Trophoblast cell (in vitro differentiated cells and primary cell): ENCODE results near the gene AGAP9.
"Not testable (repeated sequence)": the region's sequence is repeated elsewhere in the genome, so short reads cannot be mapped to it uniquely, and the experiment has no call there.

Experiments
- DNase-seq, 2 donors: peaks; one replicate each; pipeline ENCODE4 v3.0.0-alpha.2; 2016
- H2AFZ ChIP-seq: 2 replicates; pipeline ENCODE4 v1.6.1; 2013; ENCODE audit warnings: low read length, moderate library complexity, mild to moderate bottlenecking; ENCODE audit not compliant: insufficient read depth, poor library complexity
- H2AK5ac ChIP-seq: 2 replicates; pipeline ENCODE4 v1.6.1; 2013; ENCODE audit warnings: mild to moderate bottlenecking, low read length
- H2BK120ac ChIP-seq: 2 replicates; pipeline ENCODE4 v1.6.1; 2013; ENCODE audit warnings: low read length, mild to moderate bottlenecking, moderate library complexity; ENCODE audit not compliant: insufficient read depth, poor library complexity
- H2BK12ac ChIP-seq: 2 replicates; pipeline ENCODE4 v1.6.1; 2013; ENCODE audit warnings: mild to moderate bottlenecking, low read length, moderate library complexity
- H2BK5ac ChIP-seq: 2 replicates; pipeline ENCODE4 v1.6.1; 2013; ENCODE audit warnings: low read length, low read depth, moderate library complexity, mild to moderate bottlenecking; ENCODE audit not compliant: poor library complexity
- H3K14ac ChIP-seq: 2 replicates; pipeline ENCODE4 v1.6.1; 2013; ENCODE audit warnings: mild to moderate bottlenecking, low read length
- H3K18ac ChIP-seq: 2 replicates; pipeline ENCODE4 v1.6.1; 2013; ENCODE audit warnings: mild to moderate bottlenecking, low read length
- H3K23ac ChIP-seq: 2 replicates; pipeline ENCODE4 v1.6.1; 2013; ENCODE audit warnings: low read length
- H3K27ac ChIP-seq: 2 replicates; pipeline ENCODE4 v1.5.1; 2013; ENCODE audit warnings: low read depth, mild to moderate bottlenecking, inconsistent platforms, low read length, moderate library complexity
- H3K27me3 ChIP-seq: 2 replicates; pipeline ENCODE4 v1.6.1; 2013; ENCODE audit warnings: inconsistent platforms, mild to moderate bottlenecking, low read length, moderate library complexity; ENCODE audit not compliant: insufficient read depth
- H3K36me3 ChIP-seq, 2 experiments: 1 replicate in 1 of 2; 2 replicates in 1 of 2; pipeline ENCODE4 v1.6.1; 2013; ENCODE audit warnings: low read length in 2 of 2, mild to moderate bottlenecking in 2 of 2, moderate library complexity in 1 of 2; ENCODE audit not compliant: insufficient read depth in 2 of 2, control insufficient read depth in 1 of 2
- H3K4ac ChIP-seq: 2 replicates; pipeline ENCODE4 v1.6.1; 2013; ENCODE audit warnings: low read depth, mild to moderate bottlenecking, low read length, moderate library complexity
- H3K4me1 ChIP-seq, 2 experiments: 1 replicate in 1 of 2; 2 replicates in 1 of 2; pipeline ENCODE4 v1.6.1; 2013; ENCODE audit warnings: low read length in 2 of 2, mild to moderate bottlenecking in 2 of 2, moderate library complexity in 1 of 2; ENCODE audit not compliant: insufficient read depth in 2 of 2, control insufficient read depth in 1 of 2
- H3K4me2 ChIP-seq: 2 replicates; pipeline ENCODE4 v1.6.1; 2013; ENCODE audit warnings: inconsistent platforms, mild to moderate bottlenecking, low read length, moderate library complexity
- H3K4me3 ChIP-seq: 2 replicates; pipeline ENCODE4 v1.5.1; 2013; ENCODE audit warnings: mild to moderate bottlenecking, low read depth, low read length, inconsistent platforms
- H3K79me1 ChIP-seq: one replicate; pipeline ENCODE4 v1.6.1; 2013; ENCODE audit warnings: low read length
- H3K79me2 ChIP-seq: 2 replicates; pipeline ENCODE4 v1.6.1; 2013; ENCODE audit warnings: low read length, mild to moderate bottlenecking; ENCODE audit not compliant: control insufficient read depth, insufficient read depth, poor library complexity
- H3K9ac ChIP-seq: 2 replicates; pipeline ENCODE4 v1.6.1; 2013; ENCODE audit warnings: mild to moderate bottlenecking, low read length
- H3K9me3 ChIP-seq: 2 replicates; pipeline ENCODE4 v1.6.1; 2013; ENCODE audit warnings: low read depth, mild to moderate bottlenecking, control low read depth, inconsistent platforms, low read length; ENCODE audit not compliant: insufficient read depth
- H4K12ac ChIP-seq: 2 replicates; pipeline ENCODE4 v1.6.1; 2013; ENCODE audit warnings: low read depth, mild to moderate bottlenecking, low read length, moderate library complexity
- H4K8ac ChIP-seq: 2 replicates; pipeline ENCODE4 v1.6.1; 2013; ENCODE audit warnings: low read depth, mild to moderate bottlenecking, low read length, moderate library complexity
- H4K91ac ChIP-seq: one replicate; pipeline ENCODE4 v1.6.1; 2013; ENCODE audit warnings: low read depth, mild to moderate bottlenecking, low read length, moderate library complexity
- WGBS: extraction: QIAGEN DNeasy Blood & Tissue Kit; methylation state at CpG from one replicate; pipeline ENCODE4 v1.1.7; 2013; ENCODE audit warnings: missing lambda C conversion rate; ENCODE audit not compliant: insufficient read length, insufficient coverage; ENCODE audit errors: extremely low coverage; 5-methylcytosine and 5-hydroxymethylcytosine counted together

Gene AGAP9

DNA sequence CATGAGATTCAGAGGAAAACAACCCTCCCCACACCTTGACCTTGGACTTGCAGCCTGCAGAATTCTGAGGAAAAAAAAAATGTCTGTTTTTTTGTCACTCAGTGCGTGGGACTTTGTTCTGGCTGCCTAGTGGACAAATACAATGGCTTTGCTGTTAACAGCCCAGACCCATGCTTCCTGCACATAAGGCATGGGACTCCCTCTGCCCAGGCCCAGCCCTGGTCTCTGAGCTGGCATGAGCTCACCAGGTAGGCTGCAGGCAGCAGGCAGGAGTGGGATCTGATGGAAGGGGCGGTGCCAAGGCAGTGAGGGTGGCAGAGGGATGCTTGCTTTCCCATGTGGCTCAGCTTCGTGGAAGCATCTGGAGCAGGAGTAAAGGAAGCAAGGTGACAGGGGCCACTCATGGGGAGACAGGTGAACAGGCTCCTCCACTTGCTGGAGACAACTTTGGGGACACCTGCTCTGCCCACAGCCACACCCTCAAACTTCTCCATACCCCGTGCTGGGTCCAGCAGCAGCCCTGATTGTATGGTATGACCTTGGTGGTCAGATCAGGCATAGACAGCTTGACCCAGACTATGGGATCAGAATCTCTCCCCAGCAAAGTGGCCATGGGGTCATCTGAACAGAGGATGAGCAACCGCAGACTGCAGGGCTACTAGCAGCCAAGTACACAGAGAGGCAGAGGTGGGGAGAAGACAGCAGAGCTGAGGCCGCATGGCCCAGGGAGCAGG, 66.5 kb downstream of the AGAP9 start:
- Histone ChIP-seq H3K23ac (no peak overlapping the region), H4K91ac (no peak overlapping the region), H3K14ac (no peak overlapping the region), H2BK5ac (no peak overlapping the region), H3K18ac (no peak overlapping the region), H3K36me3 (no peaks in the 10 kb centered on the region), H2AFZ (no peak overlapping the region), H2BK120ac (no peak overlapping the region), H4K8ac (no peak overlapping the region), H3K9me3 (peaks cover 4% of the 10 kb centered on the region), H3K4me3 (no peak overlapping the region), H3K4ac (no peak overlapping the region), H3K4me1 (peaks cover 3% of the 10 kb centered on the region in 2 experiments), H3K27ac (no peak overlapping the region), H3K9ac (no peak overlapping the region), H2AK5ac (peak overlapping the region; percentile 58), H4K12ac (no peak overlapping the region), H3K79me1 (peaks cover 4% of the 10 kb centered on the region), H3K27me3 (no peaks in the 10 kb centered on the region), H2BK12ac (peak overlapping the region; percentile 63), H3K79me2 (no peaks in the 10 kb centered on the region), H3K4me2 (no peak overlapping the region)
- no CpG with 5 or more reads among the region's 6 CpGs for WGBS
- no peak for DNase-seq

DNA sequence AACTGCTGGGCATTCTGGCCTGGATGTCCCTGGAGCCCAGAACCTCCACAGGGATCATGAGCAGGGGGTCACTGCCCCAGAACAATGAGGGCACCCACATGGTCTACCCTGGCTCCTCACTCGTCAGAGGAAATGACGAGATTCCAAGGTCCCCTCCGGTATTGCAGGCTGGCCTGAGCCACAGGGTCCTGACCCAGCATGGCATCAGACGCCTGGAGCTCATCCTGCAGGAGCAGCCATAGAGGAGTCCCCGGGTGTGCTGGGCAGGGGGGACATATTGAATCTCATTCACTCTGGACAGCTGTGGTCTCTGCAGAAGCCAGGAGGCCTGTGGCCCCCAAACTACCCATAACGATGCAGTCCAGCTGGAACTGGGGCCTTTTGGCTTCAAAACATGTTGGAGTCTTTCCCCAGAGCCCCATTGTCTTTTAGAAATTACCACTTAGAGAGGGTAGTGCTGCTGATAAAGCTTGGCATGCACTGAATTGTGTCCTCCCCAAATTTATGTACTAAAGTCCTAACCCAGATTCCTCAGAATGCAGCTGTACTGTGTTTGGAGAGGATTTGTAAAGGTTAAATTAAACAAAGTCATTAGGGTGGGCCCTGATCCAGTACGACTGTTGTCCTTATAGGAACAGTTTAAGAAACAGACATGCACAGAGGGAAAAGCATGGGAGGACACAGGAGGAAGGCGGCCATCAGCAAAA, 67.2 kb downstream of the AGAP9 start:
- no peak overlapping the region for H3K4me3 ChIP-seq
- H2AFZ ChIP-seq, result no peak overlapping the region
- peak overlapping the region; percentile 22 for H2AK5ac ChIP-seq
- no CpG with 5 or more reads among the region's 8 CpGs for WGBS
- H2BK5ac ChIP-seq, result no peak overlapping the region
- H3K79me2 ChIP-seq, result no peaks in the 10 kb centered on the region
- peak overlapping the region; percentile 1 for H4K91ac ChIP-seq
- no peak overlapping the region for H4K12ac ChIP-seq
- H3K27ac ChIP-seq, result no peak overlapping the region
- H3K79me1 ChIP-seq, result peaks cover 2% of the 10 kb centered on the region
- no peak overlapping the region for H3K18ac ChIP-seq
- no peak overlapping the region for H3K14ac ChIP-seq
- no peak overlapping the region for H2BK120ac ChIP-seq
- H3K9me3 ChIP-seq, result peaks cover 4% of the 10 kb centered on the region
- no peak overlapping the region for H3K23ac ChIP-seq
- DNase-seq, result no peak
- H3K36me3 ChIP-seq, result no peaks in the 10 kb centered on the region
- no peak overlapping the region for H3K9ac ChIP-seq
- no peak overlapping the region for H2BK12ac ChIP-seq
- H4K8ac ChIP-seq, result no peak overlapping the region
- H3K4ac ChIP-seq, result no peak overlapping the region
- no peaks in the 10 kb centered on the region for H3K27me3 ChIP-seq
- peaks cover 3% of the 10 kb centered on the region in 2 experiments for H3K4me1 ChIP-seq
- H3K4me2 ChIP-seq, result no peak overlapping the region

DNA sequence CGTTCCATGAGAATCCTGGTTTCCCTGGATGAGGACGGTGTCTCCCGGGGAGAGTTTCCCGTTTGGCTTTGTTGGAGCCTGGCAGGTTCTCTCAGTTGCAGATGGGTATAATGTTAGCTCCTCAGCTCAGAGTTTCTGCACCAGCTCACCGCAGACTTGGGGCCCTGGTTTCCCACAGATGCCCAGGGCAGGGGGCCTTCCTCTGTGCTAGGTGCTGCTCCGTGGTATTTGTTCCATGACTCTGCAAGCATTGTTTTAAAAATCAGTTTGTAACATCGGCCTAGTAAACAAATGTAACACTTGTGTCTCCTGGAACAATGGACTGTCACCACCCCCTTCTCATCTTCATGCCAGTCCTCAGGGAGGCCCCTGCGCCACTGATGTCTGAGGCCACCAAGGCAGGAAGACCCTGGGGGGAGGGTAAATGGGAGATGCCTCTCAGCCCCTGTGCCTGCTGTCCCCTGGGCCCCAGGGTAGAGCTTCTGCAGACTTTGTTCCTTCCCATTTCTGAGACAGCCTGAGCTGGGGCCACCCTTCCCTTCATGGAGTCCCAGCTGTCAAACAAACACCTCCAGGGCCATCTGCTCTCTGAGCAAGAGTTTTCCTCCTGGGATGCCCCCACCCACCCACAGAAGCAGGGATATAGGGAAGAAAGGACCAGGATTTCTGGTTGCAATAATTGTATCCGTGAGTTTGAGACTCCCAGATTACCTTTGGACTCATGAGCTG, 67.9 kb downstream of the AGAP9 start:
- not testable (repeated sequence) for H3K27ac ChIP-seq, H2AFZ ChIP-seq, H3K4ac ChIP-seq, H3K79me1 ChIP-seq, H3K36me3 ChIP-seq, H3K18ac ChIP-seq, H3K4me1 ChIP-seq, H3K14ac ChIP-seq, DNase-seq, H2BK12ac ChIP-seq, H4K12ac ChIP-seq, H4K8ac ChIP-seq, H3K23ac ChIP-seq, H3K9ac ChIP-seq, H3K27me3 ChIP-seq, H3K79me2 ChIP-seq, H3K4me2 ChIP-seq, H2BK120ac ChIP-seq, H3K4me3 ChIP-seq, H2BK5ac ChIP-seq, H2AK5ac ChIP-seq, H3K9me3 ChIP-seq
- WGBS, result no CpG with 5 or more reads among the region's 9 CpGs
- peak overlapping the region; percentile 1 for H4K91ac ChIP-seq

DNA sequence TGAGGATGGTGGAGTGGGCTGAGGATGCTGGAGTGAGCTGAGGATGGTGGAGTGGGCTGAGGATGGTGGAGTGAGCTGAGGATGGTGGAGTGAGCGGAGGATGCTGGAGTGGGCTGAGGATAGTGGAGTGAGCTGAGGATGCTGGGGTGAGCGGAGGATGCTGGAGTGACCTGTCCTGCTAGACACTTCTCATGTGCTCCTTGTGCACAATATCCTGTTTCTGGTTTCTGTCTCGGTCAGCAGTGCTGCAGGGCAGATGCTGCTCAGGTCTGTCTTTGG, 68.7 kb downstream of the AGAP9 start:
- H3K4ac ChIP-seq, result no peak overlapping the region
- no peak overlapping the region for H3K4me2 ChIP-seq
- no peak overlapping the region for H4K91ac ChIP-seq
- no peak overlapping the region for H2AK5ac ChIP-seq
- no peak overlapping the region for H2AFZ ChIP-seq
- peaks cover 2% of the 10 kb centered on the region for H3K79me1 ChIP-seq
- no peak overlapping the region for H3K9ac ChIP-seq
- H3K18ac ChIP-seq, result no peak overlapping the region
- H3K23ac ChIP-seq, result no peak overlapping the region
- H2BK120ac ChIP-seq, result no peak overlapping the region
- no peaks in the 10 kb centered on the region for H3K79me2 ChIP-seq
- H4K8ac ChIP-seq, result no peak overlapping the region
- H3K4me3 ChIP-seq, result no peak overlapping the region
- peaks cover 4% of the 10 kb centered on the region for H3K9me3 ChIP-seq
- H2BK5ac ChIP-seq, result no peak overlapping the region
- H2BK12ac ChIP-seq, result no peak overlapping the region
- WGBS, result no CpG with 5 or more reads among the region's 3 CpGs
- H4K12ac ChIP-seq, result no peak overlapping the region
- no peak overlapping the region for H3K27ac ChIP-seq
- no peak for DNase-seq
- H3K4me1 ChIP-seq, result peaks cover 3% of the 10 kb centered on the region in 2 experiments
- no peaks in the 10 kb centered on the region for H3K27me3 ChIP-seq
- H3K36me3 ChIP-seq, result no peaks in the 10 kb centered on the region
- no peak overlapping the region for H3K14ac ChIP-seq
